Left colon (tissue), 2 donors: ENCODE data around the gene SPTBN4. TPM values are rescaled to one million over a fixed set of nuclear protein-coding genes. Genes with fewer than 3 reads are reported as not detected.
A peak's percentile ranks its signal among the peaks of the same experiment; 100 is the strongest.
"Not testable (repeated sequence)": the region's sequence is repeated elsewhere in the genome, so short reads cannot be mapped to it uniquely, and the experiment has no call there.

Experiments
- ATAC-seq: fragments of 200-7000 bp; cut with Tn5 transposase; one replicate; pipeline ENCODE4 v1.9.1; 2020; ENCODE audit warnings: mild to moderate bottlenecking, moderate library complexity
- DNase-seq, 2 donors: peaks; one replicate each; pipeline ENCODE4 v3.0.0-alpha.2; 2020
- intact Hi-C, 2 donors: fragments of 100-400 bp; cut with DNase I in 1 of 2; cut with micrococcal nuclease in 1 of 2; formaldehyde crosslinking; loops; one replicate each; pipeline versions ENCODE4 v1.11.2 to v1.14.0; 2022; cut with DNase I, micrococcal nuclease
- total RNA-seq, 2 donors: library from RNA; stranded (reverse); fragmentation: NEBNext Ultra II Directional; extraction: Animal tissue kit (Norgen Biotek cat#: 25700); gene quantifications; one replicate each; pipeline ENCODE4 v1.2.1, GENCODE V29; 2021
- donor health status: DM: no; HTN: no; CAD: no.
- donor health status: DM: yes; HTN: yes; CAD: no.

The SPTBN4 gene
- total RNA-seq, 2 donors from 2014 or later, result 0.15 to 1.2 TPM

DNA sequence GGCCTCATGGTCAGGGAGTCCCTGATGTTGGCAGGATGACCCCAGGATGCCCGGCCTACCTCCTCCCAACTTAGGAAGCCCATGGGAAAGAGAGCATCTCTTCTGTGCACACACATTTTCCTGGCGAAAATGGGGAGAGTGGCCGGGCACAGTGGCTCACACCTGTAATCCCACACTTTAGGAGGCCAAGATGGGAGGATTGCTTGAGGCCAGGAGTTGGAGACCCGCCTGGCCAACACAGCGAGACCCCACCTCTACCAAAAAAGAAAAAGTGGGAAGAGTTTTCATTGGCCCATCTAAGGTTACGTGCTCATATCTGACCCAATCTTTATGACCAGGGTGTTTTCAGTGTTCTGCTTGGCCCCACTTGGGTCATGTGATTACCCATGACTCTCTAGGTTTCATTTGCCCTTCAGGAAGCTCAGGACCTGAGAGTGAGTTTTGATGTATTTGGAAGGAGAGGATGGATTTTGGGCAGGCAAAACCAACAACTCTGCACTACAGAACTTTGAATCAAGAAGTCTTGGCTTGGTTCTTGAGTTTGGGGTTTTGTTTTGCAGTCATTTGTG is 76.3 kb downstream of the SPTBN4 start:
- no peak for DNase-seq
- no peak for ATAC-seq
- intact Hi-C loops, result no loop called here

DNA sequence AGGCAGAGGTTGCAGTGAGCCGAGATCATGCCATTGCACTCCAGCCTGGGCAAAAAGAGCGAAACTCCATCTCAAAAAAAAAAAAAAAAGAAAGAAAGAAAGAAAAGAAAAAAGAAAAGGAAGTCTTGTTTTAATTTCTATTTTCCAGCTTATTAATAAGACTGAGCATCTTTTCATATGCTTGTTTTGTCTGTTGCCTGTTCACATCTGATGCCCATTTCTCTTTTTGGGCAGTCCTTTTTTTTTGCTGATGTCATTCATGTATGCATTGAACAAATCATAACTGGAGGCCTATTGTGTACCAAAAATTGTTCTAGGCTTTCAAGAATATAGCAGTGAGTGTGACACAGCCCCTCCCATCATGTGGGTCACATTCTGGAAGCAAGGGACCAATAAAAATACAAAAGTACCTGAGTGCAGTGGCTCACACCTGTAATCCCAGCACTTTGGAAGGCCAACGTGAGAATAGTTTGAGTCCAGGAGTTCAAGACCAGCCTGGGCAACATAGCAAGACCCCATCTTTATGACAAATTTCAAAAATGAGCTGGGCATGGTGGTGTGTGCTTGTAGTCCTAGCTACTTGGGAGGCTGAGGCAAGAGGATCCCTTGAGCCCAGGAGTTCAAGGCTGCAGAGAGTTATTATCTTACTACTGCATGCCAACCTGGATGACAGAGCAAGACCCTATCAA is 79.5 kb downstream of the SPTBN4 start:
- ATAC-seq, DNase-seq, intact Hi-C loops: not testable (repeated sequence)

DNA sequence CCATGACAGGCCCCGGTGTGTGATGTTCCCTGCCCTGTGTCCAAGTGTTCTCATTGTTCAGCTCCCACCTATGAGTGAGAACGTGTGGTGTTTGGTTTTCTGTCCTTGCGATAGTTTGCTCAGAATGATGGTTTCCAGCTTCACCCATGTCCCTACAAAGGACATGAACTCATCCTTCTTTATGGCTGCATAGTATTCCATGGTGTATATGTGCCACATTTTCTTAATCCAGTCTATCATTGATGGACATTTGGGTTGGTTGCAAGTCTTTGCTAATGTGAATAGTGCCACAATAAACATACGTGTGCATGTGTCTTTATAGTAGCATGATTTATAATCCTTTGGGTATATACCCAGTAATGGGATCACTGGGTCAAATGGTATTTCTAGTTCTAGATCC is 80.4 kb downstream of the SPTBN4 start:
- ATAC-seq, intact Hi-C loops, DNase-seq: not testable (repeated sequence)

DNA sequence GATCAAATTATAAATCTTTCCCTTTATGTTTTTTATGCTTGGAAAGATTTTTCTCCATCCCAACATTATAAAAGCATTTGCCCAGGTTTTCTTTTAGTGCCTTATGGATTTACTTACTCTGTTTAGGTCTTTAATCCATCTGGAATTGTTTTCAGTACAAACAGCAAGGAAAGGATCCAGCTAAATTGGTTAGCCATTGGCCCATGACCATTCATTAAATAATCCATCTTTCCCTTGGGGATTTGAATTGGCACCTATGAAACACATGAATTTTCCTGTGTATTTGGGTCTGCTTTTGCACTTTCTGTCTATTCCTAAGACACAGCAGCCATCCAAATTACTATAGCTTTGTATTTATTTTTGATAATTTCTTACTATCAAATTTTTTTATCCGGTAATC is 81.0 kb downstream of the SPTBN4 start:
- intact Hi-C loops, result no loop called here
- no peak for DNase-seq
- ATAC-seq, result no peak

DNA sequence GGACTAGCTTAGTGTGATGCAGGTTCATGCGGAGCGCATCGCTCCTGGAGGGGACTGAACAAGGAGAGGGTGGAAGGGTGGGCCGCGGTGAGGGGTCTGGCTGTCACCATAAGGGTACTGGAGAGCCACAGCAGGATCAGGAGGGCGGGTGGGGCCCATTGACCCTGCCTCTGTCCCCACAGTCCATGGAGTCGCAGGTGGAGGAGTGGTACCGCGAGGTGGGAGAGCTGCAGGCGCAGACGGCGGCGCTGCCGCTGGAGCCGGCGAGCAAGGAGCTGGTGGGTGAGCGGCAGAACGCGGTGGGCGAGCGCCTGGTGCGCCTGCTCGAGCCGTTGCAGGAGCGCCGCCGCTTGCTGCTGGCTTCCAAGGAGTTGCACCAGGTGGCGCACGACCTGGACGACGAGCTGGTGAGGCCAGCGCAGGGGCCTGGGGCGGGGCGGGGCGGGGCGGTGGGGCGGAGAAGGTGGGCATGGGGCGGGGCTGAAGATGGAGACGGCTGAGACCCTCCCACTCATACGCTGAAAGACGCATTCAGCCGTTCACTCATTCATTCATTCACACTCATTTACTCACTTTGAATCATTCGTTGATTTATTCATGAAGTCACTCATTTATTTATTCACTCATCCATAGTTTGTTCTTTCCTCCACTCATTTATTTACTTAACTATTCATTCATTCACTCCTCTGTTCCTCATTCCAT is 82.4 kb downstream of the SPTBN4 start:
- ATAC-seq (peak; percentile 78), DNase-seq (peak in 1 of 2 donors; percentile 76)
- intact Hi-C loops, result no loop called here

DNA sequence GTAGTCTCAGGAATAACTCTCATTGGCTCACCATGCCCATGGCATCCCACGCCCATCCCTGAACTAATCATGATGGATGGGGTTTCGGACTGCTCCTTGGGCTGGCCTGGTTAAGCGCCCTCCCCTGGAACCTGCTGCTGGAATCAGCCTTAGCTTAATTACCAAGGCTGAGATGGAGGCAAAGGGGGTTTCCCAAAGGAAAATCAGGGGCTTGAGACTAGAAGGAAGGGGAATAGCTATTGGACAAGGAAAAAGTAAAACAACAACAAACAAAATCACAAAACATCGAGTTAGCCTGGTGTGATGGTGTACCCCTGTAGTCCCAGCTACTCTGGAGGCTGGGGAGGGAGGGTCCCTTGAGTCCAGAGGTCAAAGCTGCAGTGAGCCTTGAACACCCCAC is 84.2 kb downstream of the SPTBN4 start:
- no peak for DNase-seq
- intact Hi-C loops, result no loop called here
- no peak for ATAC-seq

DNA sequence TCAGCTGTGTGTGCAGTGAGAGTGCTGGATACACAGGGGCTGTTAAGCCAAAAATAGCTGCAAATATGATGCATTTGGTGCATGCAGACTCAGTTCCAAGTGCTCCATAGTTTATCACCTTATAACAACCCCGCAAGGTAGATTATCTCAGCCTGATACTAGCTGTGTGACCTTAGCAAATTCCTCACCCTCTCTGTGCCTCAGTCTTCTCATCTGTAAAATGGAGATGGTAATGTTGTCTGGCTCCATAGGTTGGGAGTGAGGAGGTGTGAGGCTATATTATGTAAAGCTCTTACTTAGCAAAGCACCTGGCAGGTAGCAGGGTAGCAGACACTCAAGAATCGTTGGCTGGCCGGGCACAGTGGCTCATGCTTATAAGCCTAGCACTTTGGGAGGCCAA is 86.0 kb downstream of the SPTBN4 start:
- DNase-seq, result no peak
- no peak for ATAC-seq
- intact Hi-C loops, result no loop called here

DNA sequence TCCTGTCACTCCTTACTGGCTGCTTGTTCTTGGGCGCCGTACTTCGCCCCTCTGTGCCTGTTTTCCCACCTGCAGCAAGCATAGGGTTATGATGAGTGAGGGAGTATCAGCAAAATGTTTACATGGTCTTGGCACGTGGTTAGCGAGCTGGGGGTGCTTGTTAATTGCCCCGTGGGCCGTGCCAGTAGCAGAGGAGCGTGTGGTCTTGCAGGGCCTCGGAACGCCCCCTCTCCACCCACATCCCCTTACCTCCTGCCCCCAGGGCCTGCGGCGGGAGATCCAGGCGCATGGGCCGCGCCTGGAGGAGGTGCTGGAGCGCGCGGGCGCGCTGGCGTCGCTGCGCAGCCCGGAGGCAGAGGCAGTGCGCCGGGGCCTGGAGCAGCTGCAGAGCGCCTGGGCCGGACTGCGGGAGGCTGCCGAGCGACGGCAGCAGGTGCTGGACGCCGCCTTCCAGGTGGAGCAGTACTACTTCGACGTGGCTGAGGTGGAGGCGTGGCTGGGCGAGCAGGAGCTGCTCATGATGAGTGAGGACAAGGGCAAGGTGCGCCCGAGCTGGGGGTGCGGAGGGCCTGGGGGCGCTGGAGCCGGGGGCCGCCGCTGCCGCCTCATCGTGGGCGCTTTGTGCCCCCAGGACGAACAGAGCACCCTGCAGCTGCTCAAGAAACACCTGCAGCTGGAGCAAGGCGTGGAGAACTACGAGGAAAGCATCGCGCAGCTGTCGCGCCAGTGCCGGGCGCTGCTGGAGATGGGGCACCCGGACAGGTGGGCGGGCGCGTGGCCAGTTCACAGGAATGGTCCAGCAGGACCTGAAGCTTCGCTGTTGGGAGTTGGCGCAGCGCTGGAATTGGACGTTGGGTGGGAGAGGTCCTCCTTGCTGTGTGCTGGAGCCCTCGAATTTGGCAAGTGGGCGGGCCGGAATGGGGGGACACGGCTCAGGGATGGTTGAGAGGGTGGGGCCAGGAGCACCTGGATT is 87.4 kb downstream of the SPTBN4 start:
- intact Hi-C loops, result no loop called here
- ATAC-seq (peak; percentile 77), DNase-seq (no peak)

DNA sequence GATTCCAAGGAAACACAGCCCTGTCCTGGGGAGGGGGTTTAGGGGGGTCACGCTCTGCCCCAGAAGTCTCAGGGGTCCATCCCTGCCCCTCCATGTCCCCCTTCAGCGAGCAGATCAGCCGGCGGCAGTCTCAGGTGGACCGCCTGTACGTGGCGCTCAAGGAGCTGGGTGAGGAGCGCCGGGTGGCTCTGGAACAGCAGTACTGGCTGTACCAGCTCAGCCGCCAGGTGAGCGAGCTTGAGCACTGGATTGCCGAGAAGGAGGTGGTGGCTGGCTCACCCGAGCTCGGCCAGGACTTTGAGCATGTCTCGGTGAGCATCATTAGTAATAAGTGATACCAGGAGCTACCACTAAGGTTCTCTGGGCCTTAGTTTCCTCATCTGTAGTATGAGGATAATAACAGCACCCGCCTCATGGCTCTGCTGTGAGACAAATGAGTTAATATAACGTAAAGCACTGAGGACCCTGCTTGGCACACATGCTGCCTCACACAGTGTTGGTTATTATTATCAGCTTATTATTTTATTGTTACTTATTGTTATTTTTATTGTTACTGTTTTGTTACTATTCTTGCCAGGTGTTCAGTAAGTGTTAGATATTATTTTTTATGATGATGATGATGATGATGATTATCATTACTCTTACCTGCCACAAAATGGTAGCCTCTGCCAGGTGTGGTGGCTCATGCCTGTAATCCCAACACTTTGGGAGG is 89.3 kb downstream of the SPTBN4 start:
- intact Hi-C loops, result no loop called here
- DNase-seq, result no peak
- no peak for ATAC-seq

DNA sequence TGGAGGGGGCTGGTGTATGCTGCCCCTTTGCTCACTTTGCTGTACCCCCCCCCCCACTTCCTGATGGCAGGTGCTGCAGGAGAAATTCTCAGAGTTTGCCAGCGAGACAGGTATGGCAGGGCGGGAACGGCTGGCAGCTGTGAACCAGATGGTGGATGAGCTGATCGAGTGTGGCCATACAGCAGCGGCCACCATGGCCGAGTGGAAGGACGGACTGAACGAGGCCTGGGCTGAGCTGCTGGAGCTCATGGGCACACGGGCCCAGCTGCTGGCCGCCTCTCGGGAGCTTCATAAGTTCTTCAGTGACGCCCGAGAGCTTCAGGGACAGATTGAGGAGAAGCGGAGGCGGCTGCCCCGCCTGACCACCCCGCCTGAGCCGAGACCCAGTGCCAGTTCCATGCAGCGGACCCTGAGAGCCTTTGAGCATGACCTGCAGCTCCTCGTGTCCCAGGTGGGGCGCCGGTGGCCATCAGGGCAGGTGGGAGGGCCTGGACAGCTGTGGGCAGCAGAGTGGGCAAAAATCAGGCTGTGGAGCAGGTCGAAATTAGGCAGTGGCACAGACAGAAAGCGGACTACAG is 90.2 kb downstream of the SPTBN4 start:
- intact Hi-C loops, result no loop called here
- DNase-seq (no peak), ATAC-seq (no peak)

DNA sequence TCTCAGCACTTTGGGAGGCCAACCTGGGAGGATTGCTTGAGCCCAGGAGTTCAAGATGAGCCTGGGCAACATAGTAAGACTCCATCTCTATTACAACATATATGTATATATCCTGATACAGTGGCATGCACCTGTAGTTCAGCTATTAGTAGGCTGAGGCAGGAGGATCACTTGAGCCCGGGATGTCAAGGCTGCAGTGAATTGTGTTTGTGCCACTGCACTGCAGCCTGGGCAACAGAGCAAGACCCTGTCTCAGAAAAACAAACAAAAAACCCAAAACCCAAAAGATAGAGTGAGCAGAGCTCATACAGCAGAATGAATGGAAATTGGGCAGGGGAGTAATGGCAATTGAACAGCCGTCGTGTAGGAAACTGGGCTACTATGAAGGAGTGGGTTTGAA is 92.6 kb downstream of the SPTBN4 start:
- DNase-seq (no peak), ATAC-seq (no peak)
- intact Hi-C loops, result no loop called here

DNA sequence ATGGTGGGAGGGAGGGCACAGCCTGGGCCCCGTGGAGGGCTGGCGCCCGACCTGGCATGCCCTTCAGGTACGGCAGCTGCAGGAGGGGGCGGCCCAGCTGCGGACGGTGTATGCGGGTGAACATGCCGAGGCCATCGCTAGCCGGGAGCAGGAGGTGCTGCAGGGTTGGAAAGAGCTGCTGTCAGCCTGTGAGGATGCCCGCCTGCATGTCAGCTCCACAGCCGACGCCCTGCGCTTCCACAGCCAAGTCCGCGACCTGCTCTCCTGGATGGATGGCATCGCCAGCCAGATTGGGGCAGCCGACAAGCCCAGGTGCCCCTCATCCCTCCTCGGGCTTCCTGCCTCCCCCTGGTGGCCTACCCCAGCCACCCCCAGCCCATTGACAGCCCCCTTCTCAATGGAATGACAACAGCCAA is 93.3 kb downstream of the SPTBN4 start:
- DNase-seq (no peak), ATAC-seq (no peak)
- intact Hi-C loops, result no loop called here

DNA sequence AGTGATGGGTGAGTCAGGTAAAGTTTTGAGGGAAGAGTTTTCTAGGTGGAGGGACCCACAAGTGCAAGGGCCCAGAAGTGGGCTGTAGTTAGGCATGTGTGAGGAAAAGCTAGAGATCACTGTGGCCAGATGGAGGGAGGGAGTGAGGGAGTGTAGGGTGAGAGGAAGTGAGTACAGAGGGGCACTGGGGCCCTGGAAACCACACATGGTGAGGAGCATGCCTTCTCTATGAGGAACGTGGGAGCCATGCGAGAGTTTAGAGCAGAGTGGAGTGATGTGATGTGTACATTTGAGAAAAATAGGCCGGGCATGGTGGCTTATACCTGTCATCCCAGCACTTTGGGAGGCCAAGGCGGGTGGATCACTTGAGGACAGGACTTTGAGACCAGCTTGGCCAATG is 95.1 kb downstream of the SPTBN4 start:
- intact Hi-C loops, result no loop called here
- DNase-seq (no peak), ATAC-seq (no peak)

DNA sequence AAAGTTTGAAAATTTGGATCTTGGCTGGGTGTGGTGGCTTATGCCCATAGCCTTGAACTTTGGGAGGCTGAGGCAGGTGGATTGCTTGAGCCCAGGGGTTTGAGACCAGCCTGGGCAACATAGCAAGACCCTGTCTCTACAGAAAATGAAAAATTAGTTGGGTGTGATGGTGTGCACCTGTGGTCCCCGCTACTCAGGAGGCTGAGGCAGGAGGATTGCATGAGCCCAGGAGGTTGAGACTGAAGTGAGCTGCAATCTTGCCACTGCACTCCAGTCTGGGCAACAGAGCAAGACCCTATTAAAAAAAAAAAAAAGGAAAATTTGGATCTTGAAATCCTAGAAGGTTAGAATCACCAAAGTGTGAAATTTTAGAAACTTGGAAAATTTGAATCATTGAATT is 97.7 kb downstream of the SPTBN4 start:
- DNase-seq, ATAC-seq, intact Hi-C loops: not testable (repeated sequence)

DNA sequence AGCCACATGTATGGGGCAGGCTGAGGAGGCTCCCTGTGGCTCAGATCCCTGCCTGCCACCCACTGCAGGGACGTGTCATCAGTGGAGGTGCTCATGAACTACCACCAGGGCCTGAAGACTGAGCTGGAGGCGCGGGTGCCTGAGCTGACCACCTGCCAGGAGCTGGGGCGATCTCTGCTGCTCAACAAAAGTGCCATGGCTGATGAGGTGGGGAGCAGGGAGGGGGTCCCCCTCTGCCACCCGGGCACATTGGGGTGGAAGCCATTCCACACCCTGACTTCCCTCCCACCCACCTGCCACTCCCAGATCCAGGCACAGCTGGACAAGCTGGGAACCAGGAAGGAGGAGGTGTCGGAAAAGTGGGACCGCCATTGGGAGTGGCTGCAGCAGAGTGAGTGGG is 98.6 kb downstream of the SPTBN4 start:
- DNase-seq (no peak), ATAC-seq (no peak)
- intact Hi-C loops, result no loop called here

DNA sequence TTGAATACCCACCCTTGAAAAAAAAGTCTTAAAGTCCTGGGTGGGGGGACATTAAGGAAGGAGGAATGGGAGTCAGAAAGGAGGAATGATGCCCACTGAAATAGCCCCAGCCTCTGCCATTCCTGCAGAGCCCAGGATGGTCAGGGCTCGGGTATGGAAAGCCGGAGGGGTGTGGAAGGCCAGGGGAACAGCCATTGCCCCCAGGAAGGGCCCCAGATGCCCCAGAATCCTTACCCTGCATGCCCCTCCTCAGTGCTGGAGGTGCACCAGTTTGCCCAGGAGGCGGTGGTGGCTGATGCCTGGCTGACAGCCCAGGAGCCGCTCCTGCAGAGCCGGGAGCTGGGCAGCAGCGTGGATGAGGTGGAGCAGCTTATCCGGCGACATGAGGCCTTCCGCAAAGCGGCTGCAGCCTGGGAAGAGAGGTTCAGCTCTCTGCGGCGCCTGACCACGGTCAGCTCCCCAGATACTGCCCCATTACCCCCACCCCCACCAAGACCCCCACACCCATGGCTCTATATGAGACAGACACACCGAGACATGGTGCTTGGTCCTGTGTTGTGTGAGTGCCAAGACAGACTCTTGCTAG is 99.2 kb downstream of the SPTBN4 start:
- DNase-seq (no peak), ATAC-seq (no peak)
- intact Hi-C loops, result no loop called here

DNA sequence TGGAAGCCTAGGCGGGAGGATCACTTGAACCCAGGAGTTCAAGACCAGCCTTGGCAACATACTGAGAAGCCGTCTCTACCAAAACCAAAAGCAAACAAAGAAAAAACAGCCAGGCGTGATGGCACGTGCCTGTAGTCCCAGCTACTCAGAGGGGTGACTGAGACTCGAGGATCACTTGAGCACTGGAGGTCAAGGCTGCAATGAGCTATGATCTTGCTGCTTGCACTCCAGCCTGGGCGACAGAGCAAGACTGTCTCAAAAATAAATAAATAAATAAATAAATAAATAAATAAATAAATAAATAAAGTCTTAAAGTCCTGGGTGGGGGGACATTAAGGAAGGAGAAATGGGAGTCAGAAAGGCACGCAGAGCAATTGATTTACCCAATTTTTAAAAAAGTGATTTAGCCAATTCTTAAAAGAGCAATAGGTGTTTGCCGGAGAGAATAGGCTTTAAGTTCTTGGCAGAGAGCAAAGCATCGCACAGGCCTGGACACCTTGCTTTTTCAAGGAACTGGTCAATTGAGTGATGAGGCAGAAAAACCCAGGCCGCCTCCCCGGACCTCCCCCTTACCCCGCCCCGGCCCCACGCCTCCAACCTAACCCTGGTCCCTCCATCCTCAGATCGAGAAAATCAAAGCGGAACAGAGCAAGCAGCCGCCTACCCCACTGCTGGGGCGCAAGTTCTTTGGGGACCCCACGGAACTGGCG is 100.4 kb downstream of the SPTBN4 start:
- intact Hi-C loops, result no loop called here
- no peak for ATAC-seq
- DNase-seq, result no peak
